Measurements from ENCODE around the gene NDE1.

Gene NDE1

GRCh38 chr16:15658149-15658548 is 8.1 kb downstream of the NDE1 start:
- no peak for DNase-seq
- no peaks in the 10 kb centered on the region for H3K27me3 Mint-ChIP-seq (ENCODE audit: low read depth, poor library complexity)
- no peak overlapping the region for H3K4me3 Mint-ChIP-seq
- no peaks in the 10 kb centered on the region for H3K9me3 Mint-ChIP-seq
- H3K27ac Mint-ChIP-seq: peak overlapping the region; percentile 45
- H3K4me1 Mint-ChIP-seq: peaks cover 25% of the 10 kb centered on the region
- TF ChIP-seq, protein P1, sequence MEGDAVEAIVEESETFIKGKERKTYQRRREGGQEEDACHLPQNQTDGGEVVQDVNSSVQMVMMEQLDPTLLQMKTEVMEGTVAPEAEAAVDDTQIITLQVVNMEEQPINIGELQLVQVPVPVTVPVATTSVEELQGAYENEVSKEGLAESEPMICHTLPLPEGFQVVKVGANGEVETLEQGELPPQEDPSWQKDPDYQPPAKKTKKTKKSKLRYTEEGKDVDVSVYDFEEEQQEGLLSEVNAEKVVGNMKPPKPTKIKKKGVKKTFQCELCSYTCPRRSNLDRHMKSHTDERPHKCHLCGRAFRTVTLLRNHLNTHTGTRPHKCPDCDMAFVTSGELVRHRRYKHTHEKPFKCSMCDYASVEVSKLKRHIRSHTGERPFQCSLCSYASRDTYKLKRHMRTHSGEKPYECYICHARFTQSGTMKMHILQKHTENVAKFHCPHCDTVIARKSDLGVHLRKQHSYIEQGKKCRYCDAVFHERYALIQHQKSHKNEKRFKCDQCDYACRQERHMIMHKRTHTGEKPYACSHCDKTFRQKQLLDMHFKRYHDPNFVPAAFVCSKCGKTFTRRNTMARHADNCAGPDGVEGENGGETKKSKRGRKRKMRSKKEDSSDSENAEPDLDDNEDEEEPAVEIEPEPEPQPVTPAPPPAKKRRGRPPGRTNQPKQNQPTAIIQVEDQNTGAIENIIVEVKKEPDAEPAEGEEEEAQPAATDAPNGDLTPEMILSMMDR (IDR thresholded peaks at IDR 0.05): no peak
- peaks cover 20% of the 10 kb centered on the region for H3K36me3 Mint-ChIP-seq (ENCODE audit: low read depth)

DNA sequence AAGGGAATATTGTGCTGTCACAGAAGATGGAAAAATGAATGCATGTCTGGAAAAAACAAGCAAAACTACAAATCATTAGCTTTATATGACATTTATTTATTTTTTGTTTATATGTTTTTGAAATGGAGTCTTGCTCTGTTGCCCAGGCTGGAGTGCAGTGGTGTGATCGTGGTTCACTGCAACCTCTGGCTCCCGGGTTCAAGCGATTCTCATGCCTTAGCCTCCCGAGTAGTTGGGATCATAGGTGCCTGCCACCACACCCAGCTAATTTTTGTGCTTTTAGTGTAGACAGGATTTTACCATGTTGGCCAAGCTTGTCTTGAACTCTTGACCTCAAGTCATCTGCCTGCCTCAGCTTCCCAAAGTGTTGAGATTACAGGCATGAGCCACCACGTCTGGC is 8.5 kb downstream of the NDE1 start:
- no peak overlapping the region for H3K4me3 Mint-ChIP-seq
- TF ChIP-seq, protein P1 (IDR thresholded peaks at IDR 0.05): no peak
- H3K36me3 Mint-ChIP-seq (ENCODE audit: low read depth): peaks cover 22% of the 10 kb centered on the region
- no peak for DNase-seq
- no peaks in the 10 kb centered on the region for H3K9me3 Mint-ChIP-seq
- no peak overlapping the region for H3K27ac Mint-ChIP-seq
- peaks cover 21% of the 10 kb centered on the region for H3K4me1 Mint-ChIP-seq
- H3K27me3 Mint-ChIP-seq (ENCODE audit: low read depth, poor library complexity): no peaks in the 10 kb centered on the region

DNA sequence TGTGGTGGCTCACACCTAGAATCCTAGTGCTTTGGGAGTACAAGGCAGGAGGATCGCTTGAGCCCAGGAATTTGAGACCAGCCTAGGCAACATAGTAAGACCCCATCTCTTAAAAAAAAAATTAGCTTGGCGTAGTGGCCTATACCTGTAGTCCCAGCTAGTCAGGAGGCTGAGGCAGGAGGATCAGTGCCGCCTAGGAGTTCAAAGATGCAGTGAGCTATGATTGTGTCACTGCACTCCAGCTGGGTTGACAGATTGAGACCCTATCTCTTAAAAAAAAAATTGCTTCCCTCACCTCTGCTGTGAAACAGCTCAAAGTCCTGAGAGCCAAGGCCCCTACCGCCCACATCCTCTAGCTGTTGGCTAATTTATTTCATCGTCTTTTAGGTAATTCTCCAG is 10.2 kb downstream of the NDE1 start:
- Mint-ChIP-seq H3K9me3 (no peaks in the 10 kb centered on the region), H3K36me3 (ENCODE audit: low read depth) (peaks cover 31% of the 10 kb centered on the region), H3K4me3 (no peak overlapping the region), H3K27ac (peak overlapping the region; percentile 75), H3K4me1 (peaks cover 20% of the 10 kb centered on the region), H3K27me3 (ENCODE audit: low read depth, poor library complexity) (no peaks in the 10 kb centered on the region)
- TF ChIP-seq, protein P1 (IDR thresholded peaks at IDR 0.05): no peak
- DNase-seq: no peak

DNA sequence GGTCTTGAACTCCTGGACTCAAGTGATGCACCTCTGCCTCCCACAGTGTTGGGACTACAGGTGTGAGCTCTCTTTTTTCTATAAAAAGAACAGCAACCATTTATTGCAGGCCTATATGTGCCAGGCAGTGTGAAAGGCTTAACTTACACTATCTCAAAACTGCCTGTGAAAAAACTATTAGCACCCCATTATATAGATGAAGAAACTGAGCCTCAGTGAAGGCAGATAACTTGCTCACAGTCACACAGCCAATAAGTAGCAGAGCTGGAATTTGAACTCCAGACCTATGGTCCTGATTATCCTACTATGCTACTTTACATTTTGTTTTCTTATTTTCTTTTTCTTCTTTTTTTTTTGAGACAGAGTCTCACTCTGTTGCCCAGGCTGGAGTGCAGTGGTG is 15.1 kb downstream of the NDE1 start:
- Mint-ChIP-seq H3K36me3 (ENCODE audit: low read depth) (peaks cover 59% of the 10 kb centered on the region), H3K27me3 (ENCODE audit: low read depth, poor library complexity) (no peaks in the 10 kb centered on the region), H3K4me1 (peaks cover 8% of the 10 kb centered on the region), H3K4me3 (no peak overlapping the region), H3K27ac (no peak overlapping the region), H3K9me3 (no peaks in the 10 kb centered on the region)
- TF ChIP-seq, protein P1 (IDR thresholded peaks at IDR 0.05): no peak
- no peak for DNase-seq

DNA sequence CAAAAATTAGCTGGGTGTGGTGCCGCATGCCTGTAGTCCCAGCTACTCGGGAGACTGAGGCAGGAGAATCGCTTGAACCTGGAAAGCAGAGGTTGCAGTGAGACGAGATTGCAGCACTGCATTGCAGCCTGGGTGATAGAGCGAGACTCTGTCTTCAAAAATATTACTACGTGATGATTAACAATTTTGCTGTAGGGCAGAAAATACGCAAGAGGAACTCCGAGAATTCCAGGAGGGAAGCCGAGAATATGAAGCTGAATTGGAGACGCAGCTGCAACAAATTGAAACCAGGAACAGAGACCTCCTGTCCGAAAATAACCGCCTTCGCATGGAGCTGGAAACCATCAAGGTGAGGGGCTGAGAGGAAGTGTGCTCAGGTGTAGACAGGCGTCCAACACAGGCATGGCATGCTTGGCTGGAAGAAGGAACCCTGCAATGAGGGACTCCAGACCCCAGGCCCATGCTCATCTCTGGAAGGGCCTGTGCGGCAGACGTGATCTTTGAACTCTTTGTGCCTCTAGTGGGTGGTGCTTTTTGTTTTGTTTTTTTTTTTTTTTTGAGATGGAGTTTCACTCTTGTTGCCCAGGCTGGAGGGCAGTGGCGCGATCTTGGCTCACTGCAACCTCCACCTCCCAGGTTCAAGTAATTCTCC is 17.2 kb downstream of the NDE1 start:
- H3K27ac Mint-ChIP-seq: no peak overlapping the region

More for the DNA sequence above, 17.2 kb downstream of the NDE1 start:
- H3K9me3 Mint-ChIP-seq: no peaks in the 10 kb centered on the region
- TF ChIP-seq, protein P1 (IDR thresholded peaks at IDR 0.05): no peak
- H3K27me3 Mint-ChIP-seq (ENCODE audit: low read depth, poor library complexity): no peaks in the 10 kb centered on the region
- peaks cover 7% of the 10 kb centered on the region for H3K4me1 Mint-ChIP-seq
- no peak for DNase-seq
- H3K4me3 Mint-ChIP-seq: no peak overlapping the region
- H3K36me3 Mint-ChIP-seq (ENCODE audit: low read depth): peaks cover 54% of the 10 kb centered on the region
